Endothelial cell of umbilical vein (primary cell): Measurements from ENCODE around the gene PPM1E. TPM values are rescaled to one million over a fixed set of nuclear protein-coding genes. Genes with fewer than 3 reads are reported as not detected.
"Not testable (repeated sequence)": the region's sequence is repeated elsewhere in the genome, so short reads cannot be mapped to it uniquely, and the experiment has no call there.

ENCODE experiments used
- BruUV-seq: library from RNA; stranded (reverse); fragments of 400-500 nt; replicated peaks from 2 replicates; lab custom pipeline; 2021; lab: Mats Ljungman, UMichigan
- CTCF ChIA-PET: fragments of 300-600, 350-600 bp; sonication (Branson Sonifier 250); formaldehyde crosslinking; loops from one replicate; lab custom pipeline; 2021; ENCODE audit warnings: antibody characterized with exemption, inconsistent platforms; lab: Charles Lee
- POLR2A ChIA-PET: fragments of 300-600, 350-600 bp; sonication (Branson Sonifier 250); formaldehyde crosslinking; loops from one replicate; lab custom pipeline; 2021; ENCODE audit warnings: antibody characterized with exemption, inconsistent platforms; lab: Charles Lee
- DNase-seq: peaks from one replicate; pipeline ENCODE4 v3.0.0-alpha.2; 2011; ENCODE audit warnings: low read depth, low spot score
- FAIRE-seq: peaks from 2 replicates; lab custom pipeline; 2011; peaks lifted over from hg19 to GRCh38; lab: Jason Lieb, UNC
- H2AFZ ChIP-seq: 2 replicates; pipeline ENCODE4 v1.6.0; 2012; ENCODE audit warnings: low read depth, low read length, control low read depth, inconsistent platforms
- H3K27ac ChIP-seq: 2 replicates; pipeline ENCODE4 v1.5.1; 2011; ENCODE audit warnings: low read depth, mild to moderate bottlenecking, control low read depth, low read length, moderate library complexity; ENCODE audit not compliant: insufficient read depth
- H3K27me3 ChIP-seq, 2 experiments: 2 replicates each; pipeline versions ENCODE4 v1.6.0 to v1.6.1; 2011; ENCODE audit warnings: low read length in 2 of 2, mixed read lengths in 1 of 2; ENCODE audit not compliant: control insufficient read depth in 2 of 2, insufficient read depth in 2 of 2
- H3K36me3 ChIP-seq, 2 experiments: 2 replicates in 1 of 2; 3 replicates in 1 of 2; pipeline ENCODE4 v1.5.1; 2011; ENCODE audit warnings: low read length in 2 of 2, mild to moderate bottlenecking in 1 of 2, moderate library complexity in 1 of 2; ENCODE audit not compliant: control insufficient read depth in 2 of 2, insufficient read depth in 2 of 2; ENCODE audit errors: extremely low read depth in 1 of 2
- H3K4me1 ChIP-seq: 3 replicates; pipeline ENCODE4 v1.5.1; 2011; ENCODE audit warnings: mild to moderate bottlenecking, low read length; ENCODE audit not compliant: control insufficient read depth, insufficient read depth; ENCODE audit errors: extremely low read depth
- H3K4me2 ChIP-seq: 2 replicates; pipeline ENCODE4 v1.6.1; 2011; ENCODE audit warnings: low read length, control low read depth, mixed read lengths; ENCODE audit not compliant: insufficient read depth
- H3K4me3 ChIP-seq, 3 experiments: fragments of 200-600 bp in 1 of 3; sonication (generic), shearing (Covaris generic) in 1 of 3; replicated peaks in 1 of 3; 2 replicates each; pipeline ENCODE4 v1.5.1; 2011 to 2016; ENCODE audit warnings: control low read depth in 3 of 3, low read length in 3 of 3, mild to moderate bottlenecking in 2 of 3, inconsistent platforms in 1 of 3, low read depth in 1 of 3, moderate library complexity in 1 of 3; ENCODE audit not compliant: insufficient read depth in 1 of 3
- H3K79me2 ChIP-seq: 2 replicates; pipeline ENCODE4 v1.6.0; 2012; ENCODE audit warnings: low read length, inconsistent platforms; ENCODE audit not compliant: control insufficient read depth, insufficient read depth
- H3K9ac ChIP-seq: replicated peaks from 2 replicates; pipeline ENCODE3; 2011; ENCODE audit warnings: low read length, control low read depth; ENCODE audit not compliant: insufficient read depth; ENCODE audit errors: extremely low read depth
- H3K9me1 ChIP-seq: replicated peaks from 3 replicates; pipeline ENCODE4 v1.6.0; 2011; ENCODE audit warnings: mild to moderate bottlenecking, low read length; ENCODE audit not compliant: control insufficient read depth, insufficient read depth; ENCODE audit errors: extremely low read depth
- H3K9me3 ChIP-seq: replicated peaks from 2 replicates; pipeline ENCODE4 v1.5.1; 2012; ENCODE audit warnings: low read length, inconsistent platforms; ENCODE audit not compliant: control insufficient read depth, insufficient read depth
- H4K20me1 ChIP-seq: replicated peaks from 2 replicates; pipeline ENCODE3; 2011; ENCODE audit warnings: mild to moderate bottlenecking, low read length; ENCODE audit not compliant: control insufficient read depth, insufficient read depth; ENCODE audit errors: extremely low read depth
- CTCF ChIP-seq, 2 donors: IDR thresholded peaks; 1 replicate in 1 of 2; 2 replicates in 1 of 2; pipeline ENCODE4 v1.5.1; 2011; ENCODE audit warnings: low read length in 2 of 2, mild to moderate bottlenecking in 2 of 2, moderate library complexity in 2 of 2, control low read depth in 1 of 2, inconsistent platforms in 1 of 2, low read depth in 1 of 2; ENCODE audit not compliant: insufficient read depth in 1 of 2; ENCODE audit errors: extremely low read depth in 1 of 2
- EZH2 ChIP-seq: IDR thresholded peaks from 2 replicates; pipeline ENCODE4 v1.6.1; 2012; ENCODE audit warnings: borderline replicate concordance, low read depth, mild to moderate bottlenecking, moderate library complexity, low read length, inconsistent platforms; ENCODE audit not compliant: severe bottlenecking
- FOS ChIP-seq: IDR thresholded peaks from 2 replicates; pipeline ENCODE4 v1.6.1; 2011; ENCODE audit warnings: mild to moderate bottlenecking, low read length, moderate library complexity, borderline replicate concordance; ENCODE audit not compliant: insufficient read depth
- GATA2 ChIP-seq: IDR thresholded peaks from 2 replicates; pipeline ENCODE4 v1.7.0; 2011; ENCODE audit warnings: low read depth, mild to moderate bottlenecking, moderate library complexity, mixed read lengths, low read length; ENCODE audit not compliant: insufficient read length, insufficient read depth
- JUN ChIP-seq: IDR thresholded peaks from 2 replicates; pipeline ENCODE4 v1.6.1; 2011; ENCODE audit warnings: borderline replicate concordance, low read depth; ENCODE audit not compliant: insufficient read length, insufficient read depth
- MAX ChIP-seq: IDR thresholded peaks from 2 replicates; pipeline ENCODE4 v1.6.1; 2011; ENCODE audit not compliant: insufficient read depth, insufficient read length
- MYC ChIP-seq: IDR thresholded peaks from one replicate; pipeline ENCODE4 v1.6.1; 2011; ENCODE audit warnings: mild to moderate bottlenecking, low read depth, low read length
- POLR2A ChIP-seq: IDR thresholded peaks from 2 replicates; pipeline ENCODE4 v1.6.1; 2012; ENCODE audit warnings: low read depth, mild to moderate bottlenecking, control low read depth, low read length
- POLR2AphosphoS5 ChIP-seq: IDR thresholded peaks from 2 replicates; pipeline ENCODE4 v1.6.1; 2012; ENCODE audit warnings: low read depth, mild to moderate bottlenecking, control low read depth, low read length, moderate library complexity; ENCODE audit not compliant: insufficient read depth
- dilution Hi-C: fragments of 300-500 bp; cut with MboI; formaldehyde crosslinking; loops from one replicate; pipeline ENCODE4 v1.15.0; 2019; ENCODE audit warnings: low sequenced_read_pairs; ENCODE audit not compliant: extremely low pct_ligation_motif_present
- intact Hi-C: fragments of 100-400 bp; cut with micrococcal nuclease; formaldehyde crosslinking; loops from one replicate; pipeline ENCODE4 v1.10.0; 2022
- polyA plus RNA-seq, 4 experiments: library from polyadenylated mRNA; depleted of rRNA in 3 of 4; stranded (reverse) in 3 of 4; unstranded in 1 of 4; fragments of >200 nt; gene quantifications; 2 replicates each; pipeline versions ENCODE4 v1.2.1 to v1.2.3, GENCODE V29; 2011 to 2012; ENCODE audit warnings: missing spikeins in 1 of 4
- total RNA-seq: library from RNA; stranded (reverse); gene quantifications from 2 replicates; pipeline ENCODE4 v1.2.3, GENCODE V29; 2021

The PPM1E gene
- total and polyA plus RNA-seq, 2 donors (not counting 3 experiments of a cell fraction or from before 2014, with no cell fraction given), result 0.01 TPM; not detected in 1

GRCh38 chr17:58956997-58957724 lies 201.5 kb downstream of the PPM1E start:
- dilution Hi-C loops, result no loop called here
- Histone ChIP-seq H3K27me3 (no peaks in the 10 kb centered on the region), H2AFZ (peak overlapping the region; percentile 86), H3K9me3 (no peaks in the 10 kb centered on the region), H3K4me2 (peak overlapping the region; percentile 74), H3K9me1 (no peaks in the 10 kb centered on the region), H4K20me1 (no peaks in the 10 kb centered on the region), H3K27ac (peak overlapping the region; percentile 64), H3K9ac (peak overlapping the region; percentile 46), H3K36me3 (no peaks in the 10 kb centered on the region), H3K4me1 (peaks cover 13% of the 10 kb centered on the region), H3K79me2 (no peaks in the 10 kb centered on the region), H3K4me3 (no peak overlapping the region)
- CTCF ChIA-PET, result interaction anchor here (0.8 kb wide), 1 partner anchor 187 kb away, joined by 4 read pairs; no protein-coding TSS in a partner anchor
- TF ChIP-seq MAX (no peak), MYC (no peak), FOS (peak; percentile 77), POLR2A (no peak), EZH2 (no peak), CTCF (IDR thresholded peaks at IDR 0.05; ENCODE audit: extremely low read depth in 1 of 2, insufficient read depth in 1 of 2, low read depth in 1 of 2, low read length in 2 of 2) (no peak), POLR2AphosphoS5 (peak; percentile 14), JUN (peak; percentile 53), GATA2 (no peak)
- no TSS peak for BruUV-seq
- intact Hi-C loops, result loop anchor here (2.0 kb wide), 1 partner anchor 46 kb away; no protein-coding TSS in a partner anchor
- POLR2A ChIA-PET, result no interaction called here
- DNase-seq (peak; percentile 61), FAIRE-seq (peak; percentile 76)

GRCh38 chr17:58957725-58958073 lies 202.0 kb downstream of the PPM1E start:
- BruUV-seq, DNase-seq, H3K27me3 ChIP-seq, FAIRE-seq, H3K4me2 ChIP-seq, H2AFZ ChIP-seq, H3K9ac ChIP-seq, H3K79me2 ChIP-seq, CTCF ChIA-PET, POLR2A ChIA-PET, H4K20me1 ChIP-seq, H3K4me3 ChIP-seq, H3K9me3 ChIP-seq, H3K36me3 ChIP-seq, H3K9me1 ChIP-seq, dilution Hi-C loops: not testable (repeated sequence)
- H3K4me1 ChIP-seq, result peaks cover 13% of the 10 kb centered on the region
- peak overlapping the region; percentile 64 for H3K27ac ChIP-seq
- intact Hi-C loops, result loop anchor here (2.0 kb wide), 1 partner anchor 45 kb away; no protein-coding TSS in a partner anchor
